GM12878 (cell line): ENCODE results near the gene STK33. TPM values are rescaled to one million over a fixed set of nuclear protein-coding genes. Genes with fewer than 3 reads are reported as not detected.
A peak's percentile ranks its signal among the peaks of the same experiment; 100 is the strongest.

Experiments
- ATF7 ChIP-seq: fragments of 450-650 bp; IDR thresholded peaks from 2 replicates; pipeline ENCODE4 v1.6.1; 2016; ENCODE audit warnings: low read depth, mild to moderate bottlenecking
- BACH1 ChIP-seq: fragments of 450-650 bp; IDR thresholded peaks from 2 replicates; pipeline ENCODE4 v1.6.1; 2017; ENCODE audit warnings: mild to moderate bottlenecking, borderline replicate concordance
- BHLHE40 ChIP-seq, 2 experiments: fragments of 450-650 bp in 1 of 2; IDR thresholded peaks; 2 replicates each; pipeline ENCODE4 v1.6.1; 2011 to 2017; ENCODE audit warnings: low read depth in 2 of 2, borderline replicate concordance in 1 of 2, improper control_type of control experiment in 1 of 2, low read length in 1 of 2, mild to moderate bottlenecking in 1 of 2
- BMI1 ChIP-seq: fragments of 450-650 bp; IDR thresholded peaks from 2 replicates; pipeline ENCODE4 v1.6.1; 2016; ENCODE audit warnings: mild to moderate bottlenecking, moderate library complexity, borderline replicate concordance
- CREB1 ChIP-seq: IDR thresholded peaks from 2 replicates; pipeline ENCODE4 v1.6.1; 2012; ENCODE audit warnings: low read depth, mild to moderate bottlenecking, inconsistent platforms
- E2F8 ChIP-seq: fragments of 450-650 bp; IDR thresholded peaks from 2 replicates; pipeline ENCODE4 v1.6.1; 2018; ENCODE audit warnings: mild to moderate bottlenecking, low read depth, moderate library complexity; ENCODE audit not compliant: partially characterized antibody
- EGR1 ChIP-seq, 2 experiments: IDR thresholded peaks; 1 replicate in 1 of 2; 2 replicates in 1 of 2; pipeline ENCODE4 v1.6.1; 2011 to 2012; ENCODE audit warnings: low read depth in 2 of 2, low read length in 2 of 2, borderline replicate concordance in 1 of 2, mild to moderate bottlenecking in 1 of 2, moderate library complexity in 1 of 2
- EP300 ChIP-seq, 2 experiments: fragments of 150-350 bp in 1 of 2; IDR thresholded peaks; 2 replicates each; pipeline ENCODE4 v1.6.1; 2011 to 2012; ENCODE audit warnings: low read depth in 2 of 2, low read length in 2 of 2, borderline replicate concordance in 1 of 2, improper control_type of control experiment in 1 of 2, inconsistent platforms in 1 of 2; ENCODE audit not compliant: control insufficient read depth in 1 of 2
- GABPA ChIP-seq: IDR thresholded peaks from 2 replicates; pipeline ENCODE4 v1.6.1; 2014; ENCODE audit warnings: antibody characterized with exemption, low read depth, mild to moderate bottlenecking, inconsistent platforms
- HDAC6 ChIP-seq: fragments of 200-600 bp; sonication (generic); IDR thresholded peaks from one replicate; pipeline ENCODE4 v1.8.0; 2017; ENCODE audit warnings: antibody characterized with exemption; ENCODE audit not compliant: unreplicated experiment
- IRF3 ChIP-seq: fragments of 450-650 bp; IDR thresholded peaks from 2 replicates; pipeline ENCODE4 v1.6.1; 2014; ENCODE audit warnings: mild to moderate bottlenecking
- IRF4 ChIP-seq: IDR thresholded peaks from 2 replicates; pipeline ENCODE4 v1.6.1; 2011; ENCODE audit warnings: low read depth, low read length
- KDM1A ChIP-seq: fragments of 200-600 bp; sonication (generic); IDR thresholded peaks from 2 replicates; pipeline ENCODE4 v1.6.1; 2016; ENCODE audit warnings: borderline replicate concordance
- MEF2A ChIP-seq: IDR thresholded peaks from 2 replicates; pipeline ENCODE4 v1.6.1; 2011; ENCODE audit warnings: low read depth, mild to moderate bottlenecking, low read length, moderate library complexity; ENCODE audit not compliant: insufficient read depth
- MTA2 ChIP-seq: fragments of 450-650 bp; IDR thresholded peaks from 2 replicates; pipeline ENCODE4 v1.6.1; 2016; ENCODE audit warnings: low read depth, mild to moderate bottlenecking, moderate library complexity
- MXI1 ChIP-seq: fragments of 150-350 bp; IDR thresholded peaks from 2 replicates; pipeline ENCODE4 v1.6.1; 2011; ENCODE audit warnings: low read depth, mild to moderate bottlenecking, inconsistent platforms, low read length, improper control_type of control experiment
- PBX3 ChIP-seq: IDR thresholded peaks from 2 replicates; pipeline ENCODE4 v1.6.1; 2011; ENCODE audit warnings: mild to moderate bottlenecking, low read depth, low read length, moderate library complexity; ENCODE audit not compliant: insufficient replicate concordance
- POLR2A ChIP-seq: IDR thresholded peaks from 2 replicates; pipeline ENCODE4 v1.6.1; 2011; ENCODE audit warnings: low read depth, mild to moderate bottlenecking, low read length
- RBBP5 ChIP-seq: fragments of 200-600 bp; sonication (generic); conservative IDR thresholded peaks from 2 replicates; pipeline ENCODE4 v1.6.1; 2016
- RUNX3 ChIP-seq: IDR thresholded peaks from 2 replicates; pipeline ENCODE4 v1.6.1; 2012; ENCODE audit warnings: low read length, inconsistent platforms
- SMAD1 ChIP-seq: fragments of 450-650 bp; IDR thresholded peaks from 2 replicates; pipeline ENCODE4 v1.6.1; 2018; ENCODE audit warnings: mild to moderate bottlenecking, low read depth; ENCODE audit not compliant: partially characterized antibody
- SUPT20H ChIP-seq: IDR thresholded peaks from 2 replicates; pipeline ENCODE4 v1.6.1; 2011; ENCODE audit warnings: low read depth, mild to moderate bottlenecking, low read length, moderate library complexity, borderline replicate concordance; ENCODE audit not compliant: control insufficient read depth
- TARDBP ChIP-seq: IDR thresholded peaks from 2 replicates; pipeline ENCODE4 v1.6.1; 2016; ENCODE audit warnings: borderline replicate concordance
- ZNF207 ChIP-seq: fragments of 450-650 bp; IDR thresholded peaks from 2 replicates; pipeline ENCODE4 v1.6.1; 2014; ENCODE audit warnings: antibody characterized with exemption, mild to moderate bottlenecking, borderline replicate concordance
- ZNF24 ChIP-seq: fragments of 450-650 bp; IDR thresholded peaks from 2 replicates; pipeline ENCODE4 v1.6.1; 2017; ENCODE audit warnings: antibody characterized with exemption, mild to moderate bottlenecking
- ZNF384 ChIP-seq: IDR thresholded peaks from 2 replicates; pipeline ENCODE4 v1.6.1; 2012; ENCODE audit warnings: low read depth, mild to moderate bottlenecking, low read length, improper control_type of control experiment, borderline replicate concordance
- polyA plus RNA-seq, 11 experiments: library from polyadenylated mRNA; depleted of rRNA in 4 of 11; unstranded in 6 of 11; stranded (reverse) in 5 of 11; fragments of >200 nt; fragmentation: Nextera tagmentation in 4 of 11; fragmentation: Illumina TruSeq in 1 of 11; extraction: Ambion mirVana in 4 of 11; extraction: Trizol in 1 of 11; gene quantifications; 1 replicate in 1 of 11; 2 replicates in 10 of 11; pipeline versions ENCODE4 v1.2.1 to v1.2.3, GENCODE V29; 2011 to 2016; ENCODE audit warnings: inconsistent platforms in 2 of 11, missing spikeins in 2 of 11, low read depth in 1 of 11
- total RNA-seq, 4 experiments: library from RNA; depleted of rRNA in 3 of 4; stranded (reverse); fragments of >200 nt in 3 of 4; fragmentation: Illumina TruSeq in 1 of 4; extraction: Trizol in 1 of 4; gene quantifications; 2 replicates each; pipeline versions ENCODE4 v1.2.1 to v1.2.3, GENCODE V29; 2013 to 2021
- TF ChIP-seq, protein P1 (sequence below): IDR thresholded peaks from 2 replicates; pipeline ENCODE4 v1.6.1; 2011; ENCODE audit warnings: borderline replicate concordance, low read depth, mild to moderate bottlenecking, moderate library complexity, mixed read lengths, low read length; ENCODE audit not compliant: insufficient read depth; ENCODE audit errors: extremely low read length

The STK33 gene
- total and polyA plus RNA-seq, 10 of the 15 experiments (the other 5 are each of a cell fraction or from before 2014, with no cell fraction given), result 5.2 to 27.3 (median 18.3) TPM

GRCh38 chr11:8477680-8478079 is 116.3 kb downstream of the STK33 start (continued):
- TF ChIP-seq KDM1A, result no peak
- no peak for TF ChIP-seq ZNF384
- no peak for TF ChIP-seq BMI1
- no peak for TF ChIP-seq E2F8
- TF ChIP-seq ZNF24, result peak; percentile 76
- no peak for TF ChIP-seq IRF4
- TF ChIP-seq ATF7, result 0 out of 2 replicates have a peak, but pooled peaks have one; percentile 18
- TF ChIP-seq IRF3, result no peak
- no peak for TF ChIP-seq SMAD1
- TF ChIP-seq EGR1 (IDR thresholded peaks at IDR 0.05; ENCODE audit: borderline replicate concordance in 1 of 2, low read depth in 2 of 2, low read length in 2 of 2), result no peak
- TF ChIP-seq PBX3, result no peak
- no peak for TF ChIP-seq BHLHE40 (IDR thresholded peaks at IDR 0.05; ENCODE audit: borderline replicate concordance in 1 of 2, low read depth in 2 of 2, low read length in 1 of 2)
- TF ChIP-seq ZNF207, result no peak
- no peak for TF ChIP-seq TARDBP
- TF ChIP-seq GABPA, result no peak
- no peak for TF ChIP-seq HDAC6
- TF ChIP-seq, protein P1, sequence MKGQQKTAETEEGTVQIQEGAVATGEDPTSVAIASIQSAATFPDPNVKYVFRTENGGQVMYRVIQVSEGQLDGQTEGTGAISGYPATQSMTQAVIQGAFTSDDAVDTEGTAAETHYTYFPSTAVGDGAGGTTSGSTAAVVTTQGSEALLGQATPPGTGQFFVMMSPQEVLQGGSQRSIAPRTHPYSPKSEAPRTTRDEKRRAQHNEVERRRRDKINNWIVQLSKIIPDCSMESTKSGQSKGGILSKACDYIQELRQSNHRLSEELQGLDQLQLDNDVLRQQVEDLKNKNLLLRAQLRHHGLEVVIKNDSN, result no peak
- TF ChIP-seq SUPT20H, result no peak
- 0 out of 2 replicates have a peak, but pooled peaks have one; percentile 53 for TF ChIP-seq MEF2A
- TF ChIP-seq RUNX3, result peak; percentile 38
- no peak for TF ChIP-seq MXI1
- TF ChIP-seq MTA2, result peak; percentile 23; the same call in 1 of the 2 replicates
- TF ChIP-seq POLR2A, result no peak
- TF ChIP-seq BACH1, result no peak
- 0 out of 4 replicates have a peak, but pooled peaks of 1 of the 2 experiments have one; percentile 27 for TF ChIP-seq EP300 (IDR thresholded peaks at IDR 0.05; ENCODE audit: borderline replicate concordance in 1 of 2, control insufficient read depth in 1 of 2, low read depth in 2 of 2, low read length in 2 of 2)
- no peak for TF ChIP-seq CREB1
- TF ChIP-seq RBBP5, result no peak
